RWPE1 (cell line): ENCODE data around the gene TMIGD1.

ENCODE experiments used
- CTCF ChIA-PET: fragments of 350-600 bp; sonication (Branson Sonifier 250); formaldehyde crosslinking; extraction: SDS; loops from one replicate; lab custom pipeline; 2021; lab: Yijun Ruan, JAX
- POLR2A ChIA-PET: fragments of 400-600 bp; formaldehyde crosslinking; extraction: SDS; loops from one replicate; lab custom pipeline; 2020; ENCODE audit warnings: antibody characterized with exemption; ENCODE audit not compliant: low non-redundant PET; lab: Yijun Ruan, JAX
- DNase-seq: peaks from one replicate; pipeline ENCODE4 v3.0.0; 2012; ENCODE audit warnings: low spot score
- H3K27ac ChIP-seq: fragments of 450-650 bp; 2 replicates; pipeline ENCODE4 v1.5.1; 2017
- CTCF ChIP-seq: fragments of 450-650 bp; conservative IDR thresholded peaks from 2 replicates; pipeline ENCODE4 v1.5.1; 2017; ENCODE audit warnings: low read depth, mild to moderate bottlenecking

TMIGD1 gene

GRCh38 chr17:30323895-30324319, 9.9 kb downstream of the TMIGD1 start:
- POLR2A ChIA-PET = no interaction called here
- H3K27ac ChIP-seq = no peak overlapping the region
- TF ChIP-seq CTCF = no peak
- CTCF ChIA-PET = interaction anchor here (0.5 kb wide), 1 partner anchor 205 kb away, joined by 8 read pairs; no protein-coding TSS in a partner anchor
- peak; percentile 10 for DNase-seq

- CTCF ChIA-PET = interaction anchor here (0.7 kb wide), 1 partner anchor 508 kb away, joined by 3 read pairs; the partner anchor contains the start of gene ATAD5
- DNase-seq = no peak
- H3K27ac ChIP-seq = no peak overlapping the region
Observed at GRCh38 chr17:30323262-30323894, 10.5 kb downstream of the TMIGD1 start.

DNA sequence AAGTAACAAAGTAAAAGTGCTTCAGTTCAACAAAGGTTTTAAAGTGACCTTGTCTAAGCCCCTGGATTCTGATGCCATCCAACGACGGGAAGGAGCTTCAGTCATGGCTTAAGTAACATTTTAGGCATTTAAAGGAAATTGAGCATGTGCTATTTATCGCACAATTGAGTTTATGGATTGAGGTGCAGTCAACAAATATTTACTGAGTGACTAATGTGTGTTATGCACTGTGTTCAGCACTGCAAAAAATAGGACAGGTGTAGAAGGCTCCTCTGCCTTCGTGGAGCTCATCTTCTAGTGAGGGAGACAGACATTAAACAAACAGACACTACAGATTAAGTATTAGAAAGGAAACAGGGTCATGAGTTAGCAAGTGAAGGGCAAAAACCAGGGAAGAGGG, 12.5 kb downstream of the TMIGD1 start:
- TF ChIP-seq CTCF = no peak
- DNase-seq = no peak
- H3K27ac ChIP-seq = no peak overlapping the region
- CTCF ChIA-PET = no interaction called here
- POLR2A ChIA-PET = no interaction called here

More at GRCh38 chr17:30323262-30323894, 10.5 kb downstream of the TMIGD1 start:
- POLR2A ChIA-PET = interaction anchor here (0.6 kb wide), 1 partner anchor 26 kb away, joined by 3 read pairs; no protein-coding TSS in a partner anchor
- no peak for TF ChIP-seq CTCF

GRCh38 chr17:30318155-30318554, 15.7 kb downstream of the TMIGD1 start:
- TF ChIP-seq CTCF = no peak
- ChIA-PET CTCF (interaction anchor here (0.5 to 0.6 kb wide), 2 partner anchors 19 to 35 kb away, joined by 3 read pairs; no protein-coding TSS in a partner anchor), POLR2A (no interaction called here)
- H3K27ac ChIP-seq = no peak overlapping the region
- no peak for DNase-seq

GRCh38 chr17:30316736-30317135, 17.1 kb downstream of the TMIGD1 start:
- CTCF ChIA-PET = interaction anchor here (1.1 kb wide), 1 partner anchor 20 kb away, joined by 3 read pairs; no protein-coding TSS in a partner anchor
- POLR2A ChIA-PET = no interaction called here
- no peak overlapping the region for H3K27ac ChIP-seq
- TF ChIP-seq CTCF = no peak
- no peak for DNase-seq

DNA sequence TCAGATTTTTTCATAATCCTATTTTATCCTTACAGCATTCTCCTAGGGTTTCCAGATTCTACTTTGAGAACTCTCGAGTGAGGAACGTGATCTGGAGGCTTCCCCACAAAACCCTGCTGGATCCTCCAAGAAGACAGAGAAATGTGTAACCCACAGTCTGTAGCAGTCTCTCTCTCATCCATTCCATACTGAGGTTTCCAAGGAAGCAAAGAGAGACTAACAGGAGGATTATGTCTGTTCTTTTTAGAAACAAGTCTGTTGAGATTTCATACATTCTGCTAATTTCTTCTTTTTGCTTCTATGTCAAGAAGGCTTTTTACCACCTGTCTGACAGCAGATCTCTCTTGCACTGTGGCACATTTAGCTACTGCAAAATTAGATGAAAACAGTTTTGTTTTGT, 18.8 kb downstream of the TMIGD1 start:
- POLR2A ChIA-PET = no interaction called here
- no peak for TF ChIP-seq CTCF
- no peak for DNase-seq
- CTCF ChIA-PET = no interaction called here
- H3K27ac ChIP-seq = no peak overlapping the region
